Keratinocyte (primary cell): ENCODE measurements around the gene GRM1.

Source experiments
- CTCF ChIP-seq, 3 experiments: IDR thresholded peaks in 1 of 3; conservative IDR thresholded peaks in 1 of 3; optimal IDR thresholded peaks in 1 of 3; 2 replicates in 2 of 3; 3 replicates in 1 of 3; pipeline versions ENCODE3 to v1.5.1; 2011; ENCODE audit warnings: low read length in 3 of 3, mild to moderate bottlenecking in 3 of 3, moderate library complexity in 2 of 3, control low read depth in 1 of 3, inconsistent platforms in 1 of 3; ENCODE audit not compliant: insufficient read depth in 2 of 3; ENCODE audit errors: extremely low read depth in 1 of 3
- EZH2 ChIP-seq: IDR thresholded peaks from one replicate; pipeline ENCODE4 v1.6.1; 2012; ENCODE audit warnings: inconsistent platforms, mild to moderate bottlenecking, low read length, moderate library complexity

GRCh38 chr6:146302994-146303393, 274.1 kb downstream of the GRM1 start:
- TF ChIP-seq CTCF (optimal IDR thresholded peaks at IDR 0.05 in 1 of 3, IDR thresholded peaks at IDR 0.05 in 1 of 3, conservative IDR thresholded peaks at IDR 0.05 in 1 of 3; ENCODE audit: extremely low read depth in 1 of 3, insufficient read depth in 2 of 3, low read length in 3 of 3) (no peak), EZH2 (no peak)
